Activated naive CD4-positive, alpha-beta T cell treated with anti-CD3 and anti-CD28 coated beads, Interleukin-2, amount 50 U/mL, for 16 hours (primary cell): Measurements from ENCODE around the gene TMEM127.
"Not testable (repeated sequence)": the region's sequence is repeated elsewhere in the genome, so short reads cannot be mapped to it uniquely, and the experiment has no call there.

Experiments
- DNase-seq: peaks from one replicate; pipeline ENCODE4 v3.0.0-alpha.2; 2020

Gene TMEM127

DNA sequence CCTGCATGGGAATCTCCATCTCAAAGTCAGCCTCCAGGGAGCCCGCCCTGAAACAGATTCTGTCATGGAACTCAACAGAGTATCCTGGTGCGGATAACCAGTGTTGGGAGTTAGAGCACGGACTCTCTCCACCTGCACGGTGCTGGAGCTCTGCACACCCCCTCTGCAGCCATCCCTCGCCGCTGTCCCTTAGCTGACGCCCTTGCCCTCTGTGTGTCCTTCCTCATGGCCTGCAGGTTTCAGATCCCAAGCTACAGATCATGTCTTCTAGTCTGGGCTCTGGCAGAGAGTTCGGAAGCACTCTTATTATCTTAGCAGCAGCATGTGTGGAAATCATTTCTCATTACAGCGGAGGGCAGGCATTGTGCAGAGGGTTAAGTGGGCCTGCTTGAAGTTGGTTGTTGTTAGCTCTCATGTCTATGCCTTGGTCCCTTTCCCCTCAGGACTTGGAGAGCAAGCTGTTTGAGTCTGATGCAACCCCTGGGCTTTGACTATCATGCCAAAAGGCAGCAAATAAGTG is 26.0 kb downstream of the TMEM127 start:
- DNase-seq, result no peak

- no peak for DNase-seq
Measured at GRCh38 chr2:96239091-96239490, 26.7 kb downstream of the TMEM127 start.

GRCh38 chr2:96238266-96238665 is 27.5 kb downstream of the TMEM127 start:
- DNase-seq, result no peak

- DNase-seq, result no peak
Measured at GRCh38 chr2:96236882-96237281, 28.9 kb downstream of the TMEM127 start.

GRCh38 chr2:96233880-96234316 is 31.9 kb downstream of the TMEM127 start:
- DNase-seq, result no peak

DNA sequence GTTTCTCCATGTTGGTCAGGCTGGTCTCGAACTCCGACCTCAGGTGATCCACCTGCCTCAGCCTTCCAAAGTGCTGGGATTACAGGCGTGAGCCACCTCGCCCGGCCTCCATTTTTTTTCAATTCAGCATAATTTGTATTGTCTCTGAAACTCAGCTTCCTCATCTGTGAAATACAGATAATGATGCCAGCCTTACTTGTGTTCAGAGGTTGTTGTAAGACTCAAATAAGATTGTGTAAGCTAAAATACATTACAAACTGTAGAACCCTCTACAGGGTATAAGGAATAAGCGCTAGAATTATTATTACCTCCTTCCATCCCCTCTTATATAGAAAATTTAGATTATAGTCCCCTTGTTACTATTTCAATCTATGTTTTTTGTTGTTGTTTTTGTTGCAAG is 32.4 kb downstream of the TMEM127 start:
- no peak for DNase-seq

DNA sequence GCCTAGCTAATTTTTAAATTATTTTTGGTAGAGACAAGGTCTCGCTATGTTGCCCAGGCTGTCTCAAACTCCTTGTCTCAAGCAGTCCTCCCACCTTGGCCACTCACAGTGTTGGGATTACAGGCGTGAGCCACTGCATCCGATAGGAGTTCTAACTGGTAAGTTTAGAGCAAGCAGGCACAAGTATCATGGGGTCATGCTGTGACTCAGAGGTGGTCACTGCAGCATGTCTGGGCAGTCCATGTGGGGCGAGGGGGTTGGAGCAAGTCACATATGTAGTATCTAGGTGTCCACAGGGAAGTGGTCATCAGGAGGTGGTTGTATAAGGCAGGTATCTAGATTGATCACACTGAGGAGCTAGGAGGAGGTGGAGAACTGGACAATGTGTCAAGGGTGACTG is 34.5 kb downstream of the TMEM127 start:
- no peak for DNase-seq

DNA sequence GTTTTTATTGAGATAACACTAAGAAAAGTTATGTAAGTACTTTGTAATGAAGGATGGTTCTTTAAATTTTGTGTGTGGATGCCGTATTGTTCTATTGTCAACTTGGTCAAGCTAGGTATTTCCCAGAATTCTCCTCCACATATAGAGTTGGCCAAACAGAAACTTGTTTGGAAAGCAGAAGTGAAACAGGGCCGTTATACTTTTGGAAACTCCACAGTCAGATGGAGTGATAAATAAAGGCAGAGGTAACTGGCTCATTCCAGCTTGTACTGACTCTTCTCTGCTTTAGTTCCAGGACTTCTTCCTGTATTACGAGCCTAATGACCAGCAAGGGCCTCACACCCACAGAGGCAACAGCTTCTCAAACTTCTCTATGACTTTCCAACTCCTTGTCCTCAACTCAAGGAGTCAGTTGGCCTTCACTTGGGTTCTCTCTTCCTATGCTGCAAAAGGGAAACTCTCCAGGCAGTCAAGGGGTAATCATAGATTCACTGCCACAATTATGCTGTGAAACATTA is 40.7 kb downstream of the TMEM127 start:
- DNase-seq, result no peak

DNA sequence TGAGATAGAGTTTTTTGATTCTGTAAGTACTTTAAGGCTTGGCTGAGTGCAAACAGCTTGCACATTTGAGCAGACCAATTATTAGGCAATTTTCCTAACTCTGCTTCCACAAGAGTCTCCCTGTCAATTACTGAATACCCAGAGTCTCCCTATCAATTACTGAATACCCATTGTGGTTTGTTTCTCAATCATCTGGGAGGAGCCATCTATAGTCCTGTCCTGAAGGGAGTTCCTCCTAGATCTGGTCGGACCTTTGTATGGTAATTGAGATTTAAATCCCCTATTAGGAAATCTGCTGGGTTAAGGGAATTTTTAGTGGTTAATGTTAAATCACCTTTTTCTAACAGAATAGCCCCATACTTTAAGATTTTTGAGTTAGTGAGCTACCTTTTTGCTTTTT is 44.7 kb downstream of the TMEM127 start:
- DNase-seq, result not testable (repeated sequence)

DNA sequence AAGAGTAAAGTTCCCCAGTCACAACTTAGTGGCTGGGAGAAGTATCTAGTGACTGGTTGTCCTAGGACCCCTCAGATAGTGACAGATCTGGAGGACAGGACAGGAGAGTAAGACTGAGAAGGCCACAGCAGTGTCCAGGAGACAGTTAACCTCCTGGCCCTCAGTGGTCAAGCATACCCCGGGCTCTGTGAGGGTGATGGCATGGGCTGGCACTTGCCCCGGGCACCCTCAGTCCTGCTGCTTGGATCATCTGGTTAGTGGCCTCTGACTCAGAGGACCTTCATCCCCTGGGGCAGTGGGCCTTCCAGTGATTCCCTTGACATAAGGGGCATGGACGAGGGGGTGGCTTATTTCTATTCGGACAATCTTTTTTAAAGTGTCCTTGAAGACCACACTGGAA is 45.8 kb downstream of the TMEM127 start:
- not testable (repeated sequence) for DNase-seq

DNA sequence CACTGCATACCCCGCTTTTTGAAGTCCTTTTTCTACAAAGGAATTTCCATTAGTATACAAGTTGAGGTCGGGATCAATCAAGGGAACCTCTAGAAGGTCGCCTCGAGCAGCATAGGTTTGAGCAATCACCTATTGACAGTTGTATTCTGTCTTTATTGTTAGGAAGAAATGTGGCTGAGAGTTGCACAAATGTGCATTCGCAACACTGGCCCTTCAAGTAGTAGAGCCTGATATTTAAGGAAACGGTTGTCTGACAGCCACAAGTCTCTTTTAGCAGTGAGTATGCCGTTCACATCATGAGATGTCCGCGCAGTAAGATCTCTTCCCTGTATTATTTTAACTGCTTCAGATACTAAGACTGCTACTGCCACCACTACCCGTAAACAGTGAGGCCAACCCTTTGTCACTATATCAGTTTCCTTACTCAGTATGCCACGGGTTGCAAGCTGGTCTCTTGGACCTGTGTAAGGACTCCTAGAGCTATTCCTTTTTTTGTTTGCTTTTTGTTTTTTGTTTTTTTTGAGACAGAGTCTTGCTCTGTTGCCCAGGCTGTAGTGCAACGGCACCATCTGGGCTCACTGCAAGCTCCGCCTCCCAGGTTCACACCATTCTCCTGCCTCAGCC is 47.2 kb downstream of the TMEM127 start:
- DNase-seq, result no peak

DNA sequence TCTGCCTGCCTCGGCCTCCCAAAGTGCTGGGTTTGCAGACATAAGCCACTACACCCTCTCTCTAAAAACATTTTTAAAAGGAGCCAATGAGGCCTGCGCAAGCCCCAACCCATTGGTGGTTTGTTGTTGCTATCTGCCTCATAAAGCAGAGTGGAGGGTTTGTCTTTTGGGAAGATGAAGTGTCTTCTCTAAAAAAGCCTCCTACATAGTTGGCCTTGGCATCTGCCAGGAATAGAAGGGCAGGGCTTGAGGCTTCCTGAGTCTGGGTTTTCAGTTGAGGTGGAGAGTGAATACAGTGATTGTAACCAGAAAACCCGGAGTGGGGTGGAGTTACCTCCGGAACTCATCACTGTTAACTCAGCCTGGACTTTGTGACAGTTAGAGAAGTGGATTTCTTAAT is 51.2 kb downstream of the TMEM127 start:
- DNase-seq, result no peak

GRCh38 chr2:96213379-96213778 is 52.4 kb downstream of the TMEM127 start:
- DNase-seq, result no peak

- DNase-seq, result no peak
Measured at GRCh38 chr2:96212339-96212738, 53.5 kb downstream of the TMEM127 start.

DNA sequence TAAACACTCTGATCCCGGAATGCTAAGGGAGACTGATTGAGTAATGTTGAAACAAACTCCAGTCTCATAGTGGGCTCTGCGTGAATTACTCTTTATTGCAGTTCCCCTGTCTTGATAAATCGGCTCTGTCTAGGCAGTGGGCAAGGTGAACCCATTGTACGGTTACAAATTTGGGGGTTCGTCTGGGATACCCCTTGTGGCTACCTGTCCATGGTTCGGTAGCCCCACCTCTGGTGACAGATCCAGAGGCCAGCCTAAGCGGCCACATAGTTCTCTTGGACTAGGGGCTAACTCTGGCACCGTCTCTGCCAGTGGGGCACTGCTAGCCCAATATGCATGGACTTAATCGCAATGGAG is 56.1 kb downstream of the TMEM127 start:
- no peak for DNase-seq

DNA sequence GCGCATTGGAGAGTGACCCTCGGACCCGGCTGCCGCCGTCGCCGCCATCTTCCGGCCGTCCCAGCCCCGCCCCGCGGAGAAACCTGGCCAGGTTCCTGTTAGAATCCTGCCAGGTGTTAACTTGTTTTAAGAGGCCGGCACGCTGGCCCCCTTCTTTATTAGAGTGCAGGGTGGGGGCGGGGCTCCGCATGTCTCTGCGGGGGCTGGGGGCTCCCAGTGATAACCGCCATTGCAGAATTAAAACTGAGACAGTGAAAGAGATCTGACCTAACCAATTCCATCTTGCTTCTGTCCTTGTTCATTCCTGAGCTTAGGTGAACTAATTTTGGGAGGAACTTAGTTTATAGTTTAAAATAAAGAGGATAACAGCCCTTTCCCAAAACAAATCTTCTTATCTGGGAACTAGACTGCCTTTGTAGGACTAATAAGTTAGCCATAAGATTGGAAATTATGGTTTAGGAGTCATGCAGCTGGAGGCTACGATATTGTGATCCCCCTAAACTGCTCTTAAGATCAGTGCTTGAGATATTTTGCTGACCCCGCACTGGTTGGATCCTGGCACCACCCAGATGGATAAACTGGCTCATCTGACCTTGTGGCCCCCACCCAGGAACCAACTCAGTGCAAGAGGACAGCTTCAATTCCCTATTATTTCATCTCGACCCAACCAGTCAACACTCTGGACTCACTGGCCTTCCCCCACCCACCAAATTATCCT is 56.6 kb downstream of the TMEM127 start:
- no peak for DNase-seq

- DNase-seq, result peak; percentile 98
Measured at GRCh38 chr2:96208143-96209010, 57.4 kb downstream of the TMEM127 start, which contains the start of gene STARD7. Gene STARD7 (minus strand): TSS chr2:96208827. CDS start chr2:96208434, 393 bp downstream.

DNA sequence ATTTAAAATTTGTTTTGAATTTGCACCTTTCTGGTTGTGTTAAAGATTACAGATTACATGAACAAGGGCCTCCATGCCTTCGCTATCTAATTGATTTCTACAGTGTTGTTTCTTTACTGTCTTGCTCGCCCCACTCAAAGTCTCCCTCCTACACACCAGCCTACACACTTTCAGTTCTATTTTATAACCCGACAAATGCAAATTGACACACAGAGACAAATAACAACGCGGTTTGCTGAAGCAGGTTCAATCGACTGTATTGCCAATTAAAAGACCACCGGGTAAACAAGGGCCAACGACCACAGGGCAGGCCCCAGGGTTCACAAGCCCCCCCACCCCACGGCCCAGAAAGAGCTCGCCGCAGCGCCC is 58.0 kb downstream of the TMEM127 start:
- no peak for DNase-seq

GRCh38 chr2:96207073-96207773 is 58.6 kb downstream of the TMEM127 start:
- DNase-seq, result no peak

- no peak for DNase-seq
Measured at GRCh38 chr2:96205888-96206287, 59.9 kb downstream of the TMEM127 start.

DNA sequence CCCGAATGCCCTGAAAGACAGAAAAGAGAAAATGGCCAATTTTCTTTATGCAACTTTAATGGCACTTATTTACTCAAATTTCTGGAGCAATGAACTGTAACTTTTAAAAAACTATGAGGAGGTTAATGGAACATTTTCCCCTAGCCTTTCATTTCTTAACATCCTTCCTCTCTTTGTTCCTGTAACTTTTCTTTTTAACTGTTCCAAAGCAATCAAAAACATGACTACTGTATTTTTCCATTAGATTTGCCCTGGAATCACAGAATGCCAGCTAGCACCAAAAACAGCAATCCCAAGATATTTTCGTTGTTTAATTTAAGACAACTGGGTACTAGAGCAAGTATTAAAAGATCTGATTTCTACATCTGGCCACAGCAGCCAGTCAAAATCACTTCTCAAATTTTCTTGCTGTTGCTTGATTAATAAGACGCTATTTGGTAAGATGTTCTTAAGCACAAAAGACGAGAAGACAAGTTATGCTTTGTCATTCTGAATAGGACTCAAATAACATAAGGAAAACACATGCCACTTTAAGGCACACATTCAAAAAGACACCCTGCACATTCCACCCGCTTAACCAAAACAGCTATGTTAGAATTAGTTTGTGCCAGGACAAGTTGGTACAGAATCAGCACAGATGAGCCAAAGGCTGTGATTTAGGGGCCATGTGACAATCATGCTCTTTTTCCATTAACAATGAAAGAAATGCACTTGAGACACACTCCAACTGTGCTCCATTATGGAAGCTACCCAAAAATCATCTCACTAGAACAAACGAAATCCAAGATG is 60.8 kb downstream of the TMEM127 start:
- no peak for DNase-seq
